Stomach (tissue), 9 donors: ENCODE data around the gene HDAC9. TPM values are rescaled to one million over a fixed set of nuclear protein-coding genes. Genes with fewer than 3 reads are reported as not detected.

ENCODE experiments used
- DNase-seq, 2 donors: peaks; one replicate each; pipeline versions ENCODE4 v3.0.0 to v3.0.0-alpha.2; 2013 to 2019
- H3K27ac ChIP-seq, 5 donors: fragments of 200-600 bp in 4 of 5; sonication (generic) in 4 of 5; one replicate each; pipeline ENCODE4 v1.5.1; 2013 to 2019; ENCODE audit warnings: mild to moderate bottlenecking in 1 of 5, moderate library complexity in 1 of 5
- H3K27me3 ChIP-seq, 3 donors: fragments of 200-600 bp; sonication (generic); one replicate each; pipeline ENCODE4 v1.5.1; 2017 to 2019; ENCODE audit warnings: mixed run types in 1 of 3
- H3K36me3 ChIP-seq, 4 donors: fragments of 200-600 bp; sonication (generic); 1 replicate in 3 of 4; 2 replicates in 1 of 4; pipeline ENCODE4 v1.5.1; 2016 to 2019
- H3K4me1 ChIP-seq, 4 donors: fragments of 200-600 bp; sonication (generic); one replicate each; pipeline ENCODE4 v1.5.1; 2016 to 2019
- H3K4me3 ChIP-seq, 4 donors: fragments of 200-600 bp; sonication (generic) in 3 of 4; one replicate each; pipeline ENCODE4 v1.5.1; 2016 to 2019; ENCODE audit warnings: mild to moderate bottlenecking in 1 of 4
- H3K9me3 ChIP-seq, 4 donors: fragments of 200-600 bp; sonication (generic); one replicate each; pipeline ENCODE4 v1.5.1; 2016 to 2019
- CTCF ChIP-seq, 7 experiments: fragments of 450-650 bp in 4 of 7; fragments of 200-600 bp in 3 of 7; sonication (generic) in 3 of 7; IDR thresholded peaks; one replicate each; pipeline ENCODE4 v1.5.1; 2016 to 2019; ENCODE audit warnings: antibody characterized with exemption in 7 of 7, control low read depth in 2 of 7, mild to moderate bottlenecking in 1 of 7
- EP300 ChIP-seq: sonication (generic); formaldehyde crosslinking; IDR thresholded peaks from one replicate; pipeline ENCODE4 v1.6.1; 2017; ENCODE audit warnings: antibody characterized with exemption
- POLR2A ChIP-seq, 4 donors: fragments of 450-650 bp; IDR thresholded peaks; one replicate each; pipeline ENCODE4 v1.6.1; 2016; ENCODE audit warnings: antibody characterized with exemption in 4 of 4, control low read depth in 2 of 4, mild to moderate bottlenecking in 1 of 4, moderate library complexity in 1 of 4
- POLR2AphosphoS5 ChIP-seq, 3 donors: sonication (generic); formaldehyde crosslinking; IDR thresholded peaks; one replicate each; pipeline ENCODE4 v1.6.1; 2016; ENCODE audit warnings: antibody characterized with exemption in 3 of 3
- WGBS, 5 donors: extraction: QIAGEN DNeasy Blood & Tissue Kit in 3 of 5; methylation state at CpG; one replicate each; pipeline versions ENCODE4 v1.1.5 to v1.1.7; 2013 to 2018; 5-methylcytosine and 5-hydroxymethylcytosine counted together
- intact Hi-C: fragments of 100-400 bp; cut with DNase I; formaldehyde crosslinking; loops from one replicate; pipeline ENCODE4 v1.15.1; 2023; ENCODE audit warnings: low total_unique reads
- polyA plus RNA-seq, 3 donors: library from polyadenylated mRNA; stranded (reverse); fragments of 200-250 nt; gene quantifications; one replicate each; pipeline ENCODE4 v1.2.3, GENCODE V29; 2013
- total RNA-seq, 5 donors: library from RNA; depleted of rRNA; stranded (reverse); fragments of >200 nt; gene quantifications; one replicate each; pipeline versions ENCODE4 v1.1.0 to v1.2.3, GENCODE V29; 2014 to 2016
- donor health status: healthy with polysubstance abuse.
- donor health status: Bipolar disorder and iron deficiency.
- donor health status: healthy.

Gene HDAC9
- total and polyA plus RNA-seq, 8 donors = 1.4 to 60.0 (median 9.8) TPM

GRCh38 chr7:18952846-18953245, 457.3 kb downstream of the HDAC9 start:
- TF ChIP-seq CTCF (IDR thresholded peaks at IDR 0.05) (no peak), POLR2A (IDR thresholded peaks at IDR 0.05) (no peak), EP300 (no peak), POLR2AphosphoS5 (IDR thresholded peaks at IDR 0.05) (no peak)
- Histone ChIP-seq H3K4me1 (no peaks in the 10 kb centered on the region), H3K27ac (no peak overlapping the region), H3K27me3 (no peaks in the 10 kb centered on the region), H3K4me3 (no peak overlapping the region), H3K36me3 (no peaks in the 10 kb centered on the region), H3K9me3 (no peaks in the 10 kb centered on the region)
- intact Hi-C loops = no loop called here
- 76 to 85% (median 83%) methylated on average over 4 of the region's 4 CpGs for WGBS, 5 donors
- no peak for DNase-seq

- Histone ChIP-seq H3K9me3 (no peaks in the 10 kb centered on the region), H3K27me3 (no peaks in the 10 kb centered on the region), H3K36me3 (no peaks in the 10 kb centered on the region), H3K27ac (no peak overlapping the region), H3K4me3 (no peak overlapping the region), H3K4me1 (no peaks in the 10 kb centered on the region)
- intact Hi-C loops = no loop called here
- WGBS, 5 donors = 57 to 74% (median 71%) methylated on average over 4 of the region's 4 CpGs
- no peak for DNase-seq
- no peak for TF ChIP-seq POLR2A (IDR thresholded peaks at IDR 0.05)
Measured at GRCh38 chr7:18958627-18959026, 463.1 kb downstream of the HDAC9 start.

GRCh38 chr7:18960725-18961124, 465.2 kb downstream of the HDAC9 start:
- Histone ChIP-seq H3K4me1 (no peaks in the 10 kb centered on the region), H3K36me3 (no peaks in the 10 kb centered on the region), H3K27ac (no peak overlapping the region), H3K27me3 (no peaks in the 10 kb centered on the region), H3K4me3 (no peak overlapping the region), H3K9me3 (no peaks in the 10 kb centered on the region)
- TF ChIP-seq POLR2AphosphoS5 (IDR thresholded peaks at IDR 0.05) (no peak), POLR2A (IDR thresholded peaks at IDR 0.05) (no peak), EP300 (no peak), CTCF (IDR thresholded peaks at IDR 0.05) (no peak)
- no peak for DNase-seq
- intact Hi-C loops = no loop called here
- WGBS, 5 donors = 25 to 42% (median 40%) methylated on average over 4 of the region's 4 CpGs

- intact Hi-C loops = no loop called here
- 57 to 65% (median 59%) methylated on average over 4 of the region's 4 CpGs for whole genome bisulfite sequencing, 5 donors
Measured at GRCh38 chr7:18962031-18962430, 466.5 kb downstream of the HDAC9 start.

More at GRCh38 chr7:18962031-18962430, 466.5 kb downstream of the HDAC9 start:
- TF ChIP-seq EP300 (no peak), POLR2A (IDR thresholded peaks at IDR 0.05) (no peak), POLR2AphosphoS5 (IDR thresholded peaks at IDR 0.05) (no peak), CTCF (IDR thresholded peaks at IDR 0.05) (no peak)
- H3K4me1 ChIP-seq = no peaks in the 10 kb centered on the region
- no peaks in the 10 kb centered on the region for H3K27me3 ChIP-seq
- H3K27ac ChIP-seq = no peak overlapping the region
- no peak for DNase-seq
- no peak overlapping the region for H3K4me3 ChIP-seq
- H3K9me3 ChIP-seq = no peaks in the 10 kb centered on the region
- H3K36me3 ChIP-seq = no peaks in the 10 kb centered on the region
